HG02852 (cell line): Measurements from ENCODE around the gene GSK3B.

Experiments
- ATAC-seq: cut with Tn5 transposase; IDR thresholded peaks from one replicate; pipeline ENCODE4 v1.9.1; 2021; ENCODE audit warnings: mild to moderate bottlenecking, moderate library complexity; ENCODE audit not compliant: unreplicated experiment

The GSK3B gene

GRCh38 chr3:119826711-119827608 lies 267.3 kb downstream of the GSK3B start:
- ATAC-seq, result no peak

- no peak for ATAC-seq
These were observed 268.4 kb downstream of the GSK3B start for GRCh38 chr3:119825820-119826219.

GRCh38 chr3:119819806-119820205 lies 274.4 kb downstream of the GSK3B start:
- ATAC-seq, result no peak

DNA sequence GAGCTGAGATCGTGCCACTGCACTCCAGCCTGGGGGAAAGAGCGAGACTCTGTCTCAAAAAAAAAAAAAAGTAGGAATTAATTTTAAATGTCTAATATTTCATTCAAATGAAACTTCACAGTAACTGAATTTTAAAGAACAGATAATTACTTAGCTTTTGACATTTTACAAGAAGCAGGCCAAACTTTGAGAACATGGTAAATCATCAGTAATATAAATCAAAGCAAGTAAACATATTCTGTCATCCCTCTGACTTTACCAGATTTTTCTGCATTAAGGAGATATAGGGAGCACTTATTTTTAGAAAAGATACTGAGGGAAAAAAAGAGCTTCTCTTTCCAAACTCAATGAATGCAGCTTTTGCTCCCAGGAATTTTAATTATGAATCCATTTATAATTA lies 275.3 kb downstream of the GSK3B start:
- ATAC-seq, result no peak

DNA sequence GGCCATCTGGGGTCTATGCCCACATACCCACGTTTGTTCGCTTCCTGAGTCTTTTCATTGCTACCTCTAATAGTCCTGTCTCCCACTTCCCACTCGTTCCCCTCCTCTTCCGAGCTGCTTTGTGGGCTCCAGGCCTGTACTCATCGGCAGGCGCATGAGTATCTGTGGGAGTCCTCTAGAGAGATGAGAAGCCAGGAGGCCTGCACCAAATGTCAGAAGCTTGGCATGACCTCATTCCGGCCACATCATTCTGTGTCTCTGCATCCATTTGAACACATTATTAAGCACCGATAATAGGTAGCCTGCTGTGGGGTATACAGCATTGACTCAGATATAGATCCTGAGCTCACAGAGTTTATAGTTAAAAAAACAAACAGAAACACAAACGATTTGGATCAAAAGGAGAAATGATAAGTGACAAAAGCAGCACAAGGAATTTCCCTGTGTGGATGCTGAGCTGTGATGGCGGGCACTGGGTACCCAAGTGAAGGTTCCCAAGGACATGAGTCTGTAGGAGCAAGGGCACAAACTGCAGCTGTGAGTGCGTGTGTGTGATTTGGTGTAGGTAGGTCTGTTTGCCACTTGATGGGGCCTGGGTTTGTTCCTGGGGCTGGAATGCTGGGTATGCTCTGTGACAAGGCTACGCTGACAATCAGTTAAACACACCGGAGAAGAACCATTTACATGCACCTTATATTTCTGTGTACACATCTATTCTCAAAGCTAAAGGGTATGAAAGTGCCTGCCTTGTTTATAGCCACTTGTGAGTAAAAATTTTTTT lies 276.5 kb downstream of the GSK3B start:
- ATAC-seq, result no peak

GRCh38 chr3:119817071-119817470 lies 277.2 kb downstream of the GSK3B start:
- no peak for ATAC-seq

- no peak for ATAC-seq
These were observed 278.5 kb downstream of the GSK3B start for GRCh38 chr3:119815716-119816115.

- no peak for ATAC-seq
These were observed 281.7 kb downstream of the GSK3B start for GRCh38 chr3:119812491-119813058.

DNA sequence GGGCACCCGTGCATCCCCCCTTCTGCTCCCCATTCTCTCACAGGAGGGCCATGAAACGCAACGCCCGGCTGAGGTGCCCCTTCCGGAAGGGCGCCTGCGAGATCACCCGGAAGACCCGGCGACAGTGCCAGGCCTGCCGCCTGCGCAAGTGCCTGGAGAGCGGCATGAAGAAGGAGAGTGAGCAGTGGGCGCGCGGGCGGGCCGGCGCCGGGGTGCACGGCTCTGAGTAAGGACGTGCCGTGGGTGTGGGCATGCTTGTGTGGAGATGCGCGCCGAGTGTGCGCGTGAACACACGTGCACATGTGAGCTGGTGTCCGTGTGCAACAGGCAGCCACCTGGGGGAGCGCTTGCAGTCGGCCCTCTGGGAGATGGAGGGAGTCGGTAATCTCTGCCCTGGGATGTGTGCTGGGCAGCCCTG lies 284.2 kb downstream of the GSK3B start:
- ATAC-seq, result peak; percentile 85

DNA sequence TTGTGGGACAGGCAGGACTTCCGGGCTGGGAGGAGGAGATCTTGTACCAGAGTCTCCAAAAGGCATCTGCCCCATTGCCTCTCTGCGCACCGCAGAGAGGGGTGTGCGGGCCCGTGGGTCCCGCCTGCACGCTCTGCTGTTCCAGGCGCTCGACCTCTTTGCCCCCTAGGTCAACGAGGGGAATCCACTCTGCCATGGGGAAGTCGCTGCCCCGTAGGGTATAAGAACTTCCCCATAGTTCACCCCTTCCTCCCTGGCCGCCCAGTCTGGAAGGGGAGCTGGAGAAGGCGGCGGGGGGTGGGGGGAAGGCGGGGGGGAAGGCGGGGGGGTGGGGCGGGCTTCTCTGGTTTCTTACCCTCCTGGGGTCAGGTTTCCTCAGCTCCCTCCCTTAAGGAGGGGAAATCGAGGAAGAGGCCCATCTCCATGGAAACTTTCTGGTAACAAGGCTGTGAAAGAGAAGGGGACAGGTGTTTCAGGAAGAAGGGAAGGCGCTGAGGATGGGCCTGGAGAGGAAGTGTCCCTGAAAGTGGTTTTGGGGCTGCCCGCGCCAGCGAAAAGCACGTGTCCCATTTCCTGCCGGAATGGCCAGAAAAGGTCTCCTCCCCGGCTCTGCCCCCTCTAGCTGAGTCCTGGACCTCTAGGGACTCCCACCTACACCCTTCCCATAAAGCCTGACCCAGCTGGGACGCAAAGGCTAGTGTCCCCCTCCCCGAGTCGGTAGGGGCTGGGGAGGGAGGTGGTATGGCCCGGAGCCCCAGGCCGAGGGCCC lies 284.8 kb downstream of the GSK3B start:
- peak; percentile 48 for ATAC-seq

DNA sequence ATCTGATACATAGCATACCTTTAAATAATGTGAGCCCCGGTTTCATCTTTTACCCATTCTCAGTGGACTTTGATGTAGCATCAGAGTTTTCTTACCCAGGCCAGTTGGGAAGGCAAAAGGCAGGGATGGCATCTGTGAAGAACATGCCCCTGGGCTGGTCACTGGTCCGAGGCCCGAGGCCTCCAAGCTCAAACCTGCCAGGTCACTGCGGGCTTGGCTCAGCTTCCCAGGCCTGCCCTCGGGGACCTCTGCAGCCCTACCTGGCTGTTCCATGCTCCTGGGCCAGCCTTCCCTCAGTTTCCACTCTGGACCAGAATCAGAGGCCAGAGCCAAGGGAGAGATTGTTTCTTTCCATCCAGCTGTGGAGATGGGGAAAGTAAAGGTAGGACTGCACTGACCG lies 285.4 kb downstream of the GSK3B start:
- ATAC-seq, result no peak

GRCh38 chr3:119808244-119808643 lies 286.0 kb downstream of the GSK3B start:
- no peak for ATAC-seq

DNA sequence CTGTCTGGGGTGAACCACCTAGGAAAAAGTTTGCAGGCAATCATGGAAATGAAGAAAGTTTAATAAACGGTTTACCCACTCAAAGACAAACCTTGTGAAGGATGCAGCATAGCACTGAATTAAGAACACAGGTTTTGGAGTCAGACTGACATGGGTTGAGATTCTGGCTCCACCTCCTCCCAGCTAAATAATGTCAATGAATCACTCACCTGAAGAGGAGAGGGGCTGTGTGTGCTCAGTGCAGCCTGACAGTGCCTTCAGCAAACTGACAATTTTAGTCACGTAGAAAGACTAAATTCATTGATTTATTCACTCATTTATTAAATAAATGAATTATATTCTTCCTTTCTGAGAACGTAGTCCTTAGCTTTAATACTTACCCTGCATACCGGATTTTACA lies 293.4 kb downstream of the GSK3B start:
- no peak for ATAC-seq

DNA sequence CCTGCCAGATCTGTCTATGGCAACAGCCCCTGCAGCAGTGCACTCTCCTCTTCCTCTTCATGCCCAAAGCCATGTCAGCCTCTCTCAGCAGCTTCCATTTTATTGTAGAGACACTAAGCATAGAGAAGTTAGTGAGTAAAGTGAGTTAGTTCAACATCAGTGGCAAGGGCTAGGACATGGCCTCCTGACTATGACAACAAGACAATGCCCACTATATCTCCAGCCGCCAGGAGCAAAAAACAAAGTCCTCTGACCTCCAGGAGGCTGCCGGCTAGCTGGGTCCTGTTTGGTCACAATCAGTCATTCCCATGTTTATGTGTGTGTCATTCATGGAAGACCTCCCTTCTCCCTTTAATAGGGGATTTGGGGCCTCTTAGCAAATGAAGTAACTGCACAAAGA lies 297.5 kb downstream of the GSK3B start:
- ATAC-seq, result no peak

DNA sequence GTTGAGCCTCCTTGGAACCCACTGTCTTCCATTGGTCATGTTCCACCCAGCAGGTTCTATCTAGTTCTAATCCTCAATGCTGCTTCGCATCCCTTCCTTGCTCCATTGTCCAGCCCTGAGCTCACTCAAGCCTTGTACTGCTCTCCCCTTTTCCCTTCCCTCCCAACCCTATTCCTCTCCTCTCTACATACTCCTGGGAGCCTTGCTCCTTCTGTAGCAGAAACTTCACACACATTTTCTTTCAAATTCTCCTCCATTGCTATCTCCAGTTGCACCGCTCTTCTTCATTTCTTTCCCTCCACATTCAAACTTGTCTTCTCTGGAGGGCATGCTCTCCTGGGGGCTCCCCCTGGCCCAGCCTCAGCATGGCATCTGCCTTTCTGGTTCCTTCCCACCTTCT lies 297.9 kb downstream of the GSK3B start:
- no peak for ATAC-seq

DNA sequence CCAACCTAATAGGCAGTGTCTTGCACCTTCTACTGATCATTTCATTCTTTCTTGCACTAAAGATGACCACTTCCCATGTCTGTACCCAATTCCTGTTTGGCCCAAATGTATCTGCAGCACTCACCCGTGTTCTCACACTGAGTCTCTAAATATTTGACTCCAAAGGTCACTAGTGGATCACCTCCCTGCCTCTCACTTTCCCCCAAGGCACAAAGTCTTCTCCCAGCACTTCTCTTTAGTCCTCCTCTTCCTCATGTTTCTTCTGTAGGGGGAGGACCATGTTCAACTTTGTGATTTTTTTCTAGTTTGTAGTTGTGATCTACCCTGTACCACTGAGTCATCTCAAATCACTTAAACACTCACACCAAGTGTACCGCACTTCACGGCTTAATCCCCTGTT lies 298.4 kb downstream of the GSK3B start:
- ATAC-seq, result no peak

DNA sequence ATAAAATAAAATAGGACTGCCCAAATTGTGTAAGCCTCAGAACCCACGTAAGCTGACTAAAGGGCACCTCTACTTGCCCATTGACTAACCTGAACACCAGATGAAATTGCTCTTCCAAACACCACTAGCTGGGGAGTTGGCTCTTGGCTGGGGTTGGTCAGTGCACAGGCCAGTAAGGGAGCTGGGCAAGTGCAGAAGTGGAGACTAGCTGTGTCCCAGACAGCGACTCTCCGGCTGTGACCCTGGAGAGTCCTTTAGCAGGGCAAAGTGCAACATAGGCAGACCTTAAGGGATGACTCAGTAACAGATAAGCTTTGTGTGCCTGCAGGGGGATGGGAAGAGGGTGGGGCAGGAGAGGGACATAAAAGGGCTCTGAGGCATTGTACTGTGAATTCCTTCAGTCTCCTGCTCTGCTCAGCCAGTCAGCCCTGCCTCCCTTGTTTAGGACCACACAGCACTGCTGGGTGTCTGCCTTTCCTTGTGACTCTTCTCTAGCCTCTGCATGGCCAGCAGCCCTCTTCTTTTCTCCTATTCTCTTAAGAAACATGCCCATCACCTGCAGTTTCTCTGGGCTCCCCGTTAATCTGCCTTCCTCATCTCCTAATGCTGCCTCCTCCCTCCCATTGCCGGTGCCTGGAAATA lies 299.2 kb downstream of the GSK3B start:
- ATAC-seq, result no peak

- ATAC-seq, result no peak
These were observed 299.8 kb downstream of the GSK3B start for GRCh38 chr3:119794401-119794800.

GRCh38 chr3:119792270-119792669 lies 302.0 kb downstream of the GSK3B start:
- ATAC-seq, result no peak

GRCh38 chr3:119790369-119790768 lies 303.9 kb downstream of the GSK3B start:
- no peak for ATAC-seq
